Measurements from ENCODE around the gene GBE1. TPM values are rescaled to one million over a fixed set of nuclear protein-coding genes. Genes with fewer than 3 reads are reported as not detected.
A peak's percentile ranks its signal among the peaks of the same experiment; 100 is the strongest.
"Not testable (repeated sequence)": the region's sequence is repeated elsewhere in the genome, so short reads cannot be mapped to it uniquely, and the experiment has no call there.

The GBE1 gene
- total RNA-seq, 6 experiments from 2014 or later = 78.3 to 93.4 (median 87.8) TPM

DNA sequence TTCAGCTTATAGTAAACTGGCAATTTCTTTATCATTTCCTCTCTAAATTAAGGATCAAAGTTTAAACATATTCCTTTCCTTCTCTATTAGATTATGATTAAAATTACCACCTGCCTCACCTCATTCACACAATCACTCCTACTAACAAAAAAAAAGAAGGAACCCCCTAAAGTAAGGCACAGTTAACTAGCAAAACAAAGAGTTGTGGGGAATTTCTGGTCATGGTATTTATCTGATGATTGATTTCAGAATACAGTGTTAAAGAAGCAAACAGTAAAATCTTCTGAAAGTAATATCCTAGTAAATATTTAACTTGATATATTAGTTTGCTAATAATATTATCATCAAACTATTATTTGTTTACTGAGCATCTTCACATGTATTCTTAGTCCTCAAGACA, 8.8 kb downstream of the GBE1 start:
- no peak for TF ChIP-seq CTCF (IDR thresholded peaks at IDR 0.05)
- DNase-seq = no peak
- Mint-ChIP-seq H3K27ac (no peak overlapping the region), H3K27me3 (ENCODE audit: insufficient read depth) (no peaks in the 10 kb centered on the region; the same call in 1 of the 2 replicates), H3K4me3 (no peak overlapping the region), H3K9me3 (peaks cover 14% of the 10 kb centered on the region), H3K36me3 (ENCODE audit: low read depth) (peaks cover 54% of the 10 kb centered on the region), H3K4me1 (ENCODE audit: low read depth) (peaks cover 48% of the 10 kb centered on the region)

DNA sequence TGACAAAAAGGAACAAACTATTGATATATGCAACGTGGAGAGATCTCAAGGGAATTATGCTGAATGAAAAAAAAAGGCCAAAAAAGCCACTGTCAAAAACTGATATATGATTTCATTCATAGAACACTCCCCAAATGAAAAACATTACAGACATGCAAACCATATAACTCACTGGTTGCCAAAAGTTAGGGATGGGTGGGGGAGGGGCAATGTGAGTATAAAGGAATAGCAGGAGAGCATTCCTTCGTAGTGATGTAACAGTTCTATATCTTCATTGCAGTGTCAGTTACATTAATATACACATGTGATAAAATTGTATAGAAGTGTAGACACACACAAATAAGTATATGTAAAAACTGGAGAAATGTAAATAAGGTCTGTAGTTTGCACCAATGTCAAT, 12.2 kb downstream of the GBE1 start:
- Mint-ChIP-seq H3K9me3 (peaks cover 4% of the 10 kb centered on the region), H3K27ac (no peak overlapping the region), H3K27me3 (ENCODE audit: insufficient read depth) (no peaks in the 10 kb centered on the region; the same call in 1 of the 2 replicates), H3K36me3 (ENCODE audit: low read depth) (peaks cover 29% of the 10 kb centered on the region), H3K4me1 (ENCODE audit: low read depth) (peaks cover 53% of the 10 kb centered on the region), H3K4me3 (no peak overlapping the region)
- TF ChIP-seq CTCF (IDR thresholded peaks at IDR 0.05) = no peak
- no peak for DNase-seq

- Mint-ChIP-seq H3K4me1 (ENCODE audit: low read depth) (peaks cover 63% of the 10 kb centered on the region), H3K27ac (peak overlapping the region; percentile 52), H3K36me3 (ENCODE audit: low read depth) (peaks cover 21% of the 10 kb centered on the region)
- H3K27me3 Mint-ChIP-seq (ENCODE audit: insufficient read depth); H3K4me3 Mint-ChIP-seq; DNase-seq; H3K9me3 Mint-ChIP-seq: not testable (repeated sequence)
Measured at GRCh38 chr3:81747280-81747679, 14.2 kb downstream of the GBE1 start.

GRCh38 chr3:81744366-81744765, 17.1 kb downstream of the GBE1 start:
- Mint-ChIP-seq H3K4me3 (peak overlapping the region; percentile 66), H3K27ac (peak overlapping the region; percentile 100), H3K36me3 (ENCODE audit: low read depth) (peaks cover 13% of the 10 kb centered on the region), H3K9me3 (no peaks in the 10 kb centered on the region), H3K27me3 (ENCODE audit: insufficient read depth) (peaks cover 2% of the 10 kb centered on the region), H3K4me1 (ENCODE audit: low read depth) (peaks cover 73% of the 10 kb centered on the region)
- DNase-seq = peak; percentile 92
- TF ChIP-seq CTCF (IDR thresholded peaks at IDR 0.05) = no peak

DNA sequence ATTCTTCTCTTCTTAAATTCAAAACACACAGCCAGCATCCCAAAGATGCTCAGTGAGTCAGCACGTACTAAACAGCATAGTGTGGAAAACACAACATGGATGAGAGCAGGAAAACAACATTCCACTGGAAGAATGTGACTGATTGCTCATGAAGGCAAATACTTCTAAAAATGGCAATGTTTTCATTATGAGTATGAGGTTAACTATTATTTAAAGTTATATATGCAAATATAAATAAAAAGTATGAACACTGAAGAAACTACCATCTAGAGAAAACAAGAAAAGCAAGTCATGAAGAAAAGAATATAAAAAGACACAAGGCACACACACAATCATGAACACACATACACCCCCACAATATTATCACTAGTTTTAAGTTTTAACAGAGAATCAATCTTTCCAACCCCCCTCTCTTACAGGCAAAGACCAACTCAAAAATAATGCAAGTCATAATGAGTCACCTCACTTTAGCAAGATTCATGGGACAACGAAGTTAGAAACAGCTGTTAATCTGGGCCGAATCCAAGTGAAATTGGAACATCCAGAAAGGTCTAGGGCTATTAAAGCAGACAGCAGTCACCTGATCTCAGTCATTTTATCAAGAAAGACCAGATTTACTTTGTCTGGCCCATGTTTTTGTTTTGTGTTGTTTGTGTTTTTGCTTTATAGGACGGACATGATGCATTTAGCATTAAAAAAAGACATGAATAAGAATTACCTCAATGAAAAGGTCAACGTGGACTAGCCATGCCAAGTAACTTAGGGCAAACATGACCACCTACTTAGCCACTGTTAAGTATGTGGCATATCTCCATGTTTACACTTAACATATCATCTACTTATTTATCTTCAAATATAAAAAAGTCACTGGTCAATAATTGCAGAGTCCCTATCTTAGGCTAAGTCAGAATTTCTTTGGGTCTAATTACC, 18.1 kb downstream of the GBE1 start:
- Mint-ChIP-seq H3K27ac (peak overlapping the region; percentile 100), H3K27me3 (ENCODE audit: insufficient read depth) (peaks cover 2% of the 10 kb centered on the region), H3K9me3 (no peaks in the 10 kb centered on the region), H3K4me1 (ENCODE audit: low read depth) (peaks cover 74% of the 10 kb centered on the region), H3K36me3 (ENCODE audit: low read depth) (peaks cover 22% of the 10 kb centered on the region), H3K4me3 (peak overlapping the region; percentile 79)
- peak; percentile 97 for DNase-seq
- TF ChIP-seq CTCF (IDR thresholded peaks at IDR 0.05) = no peak

DNA sequence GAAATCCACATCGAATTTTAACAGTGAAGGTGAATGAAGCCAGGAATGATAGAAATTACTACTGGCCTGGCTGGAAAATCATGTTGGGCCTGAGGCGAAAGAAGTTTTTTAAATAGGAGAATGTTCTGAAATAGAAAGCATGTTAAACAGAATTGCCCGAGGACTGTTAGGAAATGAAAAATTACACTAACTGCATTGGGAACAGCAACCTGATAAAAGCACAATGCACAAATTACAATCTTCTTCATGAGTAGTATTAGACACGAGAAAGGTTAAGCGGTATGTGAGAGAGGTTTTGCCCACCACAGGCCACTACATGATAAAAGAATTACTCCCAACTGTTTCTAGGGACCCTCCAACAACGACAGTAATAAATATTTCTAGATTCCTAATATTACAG, 18.9 kb downstream of the GBE1 start:
- TF ChIP-seq CTCF (IDR thresholded peaks at IDR 0.05) = no peak
- peak overlapping the region; percentile 100 for H3K27ac Mint-ChIP-seq
- no peak for DNase-seq
- peaks cover 2% of the 10 kb centered on the region for H3K27me3 Mint-ChIP-seq (ENCODE audit: insufficient read depth)
- H3K9me3 Mint-ChIP-seq = no peaks in the 10 kb centered on the region
- H3K4me1 Mint-ChIP-seq (ENCODE audit: low read depth) = peaks cover 70% of the 10 kb centered on the region
- peak overlapping the region; percentile 79 for H3K4me3 Mint-ChIP-seq
- H3K36me3 Mint-ChIP-seq (ENCODE audit: low read depth) = peaks cover 20% of the 10 kb centered on the region

Measured in HFFc6 (cell line).